ENCODE measurements around the gene FAM107B. TPM values are rescaled to one million over a fixed set of nuclear protein-coding genes. Genes with fewer than 3 reads are reported as not detected.

Gene FAM107B
- total RNA-seq, 1 donor from 2014 or later = 86.2 TPM

GRCh38 chr10:14774214-14774580, 500 bp downstream of the FAM107B start:
- H3K36me3 ChIP-seq = no peaks in the 10 kb centered on the region
- peaks cover 10% of the 10 kb centered on the region for H3K4me1 ChIP-seq
- H3K27me3 ChIP-seq = no peaks in the 10 kb centered on the region
- intact Hi-C loops (cut with DNase I) = no loop called here
- H3K4me3 ChIP-seq = no peak overlapping the region
- TF ChIP-seq CTCF (IDR thresholded peaks at IDR 0.05) = no peak
- no peaks in the 10 kb centered on the region for H3K9me3 ChIP-seq
- no peak overlapping the region for H3K27ac ChIP-seq
- no peak for ATAC-seq
- DNase-seq = no peak

- Histone ChIP-seq H3K4me1 (peaks cover 5% of the 10 kb centered on the region), H3K36me3 (no peaks in the 10 kb centered on the region), H3K4me3 (no peak overlapping the region), H3K27me3 (no peaks in the 10 kb centered on the region), H3K9me3 (no peaks in the 10 kb centered on the region), H3K27ac (no peak overlapping the region)
- no peak for DNase-seq
- TF ChIP-seq CTCF (IDR thresholded peaks at IDR 0.05) = peak; percentile 19
- intact Hi-C loops (cut with DNase I) = no loop called here
- no peak for ATAC-seq
Measured at GRCh38 chr10:14773551-14774213, 1.0 kb downstream of the FAM107B start.

- Histone ChIP-seq H3K36me3 (no peaks in the 10 kb centered on the region), H3K4me3 (no peak overlapping the region), H3K27me3 (no peaks in the 10 kb centered on the region), H3K4me1 (no peaks in the 10 kb centered on the region), H3K27ac (no peak overlapping the region), H3K9me3 (no peaks in the 10 kb centered on the region)
- DNase-seq (no peak), ATAC-seq (peak; percentile 81)
- TF ChIP-seq CTCF (IDR thresholded peaks at IDR 0.05) = no peak
- intact Hi-C loops (cut with DNase I) = no loop called here
Measured at GRCh38 chr10:14772399-14772798, 2.3 kb downstream of the FAM107B start.

GRCh38 chr10:14770927-14771326, 3.8 kb downstream of the FAM107B start:
- Histone ChIP-seq H3K27ac (no peak overlapping the region), H3K4me1 (no peaks in the 10 kb centered on the region), H3K4me3 (no peak overlapping the region), H3K27me3 (no peaks in the 10 kb centered on the region), H3K36me3 (no peaks in the 10 kb centered on the region), H3K9me3 (no peaks in the 10 kb centered on the region)
- DNase-seq (no peak), ATAC-seq (no peak)
- intact Hi-C loops (cut with DNase I) = no loop called here
- no peak for TF ChIP-seq CTCF (IDR thresholded peaks at IDR 0.05)

GRCh38 chr10:14761372-14761771, 13.3 kb downstream of the FAM107B start:
- Histone ChIP-seq H3K4me3 (no peak overlapping the region), H3K27me3 (no peaks in the 10 kb centered on the region), H3K9me3 (no peaks in the 10 kb centered on the region), H3K27ac (no peak overlapping the region), H3K4me1 (no peaks in the 10 kb centered on the region), H3K36me3 (no peaks in the 10 kb centered on the region)
- TF ChIP-seq CTCF (IDR thresholded peaks at IDR 0.05) = no peak
- ATAC-seq (no peak), DNase-seq (no peak)
- intact Hi-C loops (cut with DNase I) = no loop called here
